HPDE6-E6E7 (cell line): ENCODE data around the gene POLDIP3.
A peak's percentile ranks its signal among the peaks of the same experiment; 100 is the strongest.

ENCODE experiments used
- DNase-seq: peaks from one replicate; pipeline ENCODE4 v3.0.0; 2011; ENCODE audit warnings: missing footprints; ENCODE audit errors: extremely low spot score

POLDIP3 gene

GRCh38 chr22:42642806-42643633, 28.3 kb upstream of the POLDIP3 start:
- DNase-seq: no peak

GRCh38 chr22:42641801-42642413, 27.2 kb upstream of the POLDIP3 start:
- DNase-seq: no peak

- no peak for DNase-seq
These were observed 25.0 kb upstream of the POLDIP3 start for GRCh38 chr22:42639541-42640241.

GRCh38 chr22:42637555-42637954, 22.9 kb upstream of the POLDIP3 start:
- DNase-seq: no peak

- no peak for DNase-seq
These were observed 21.8 kb upstream of the POLDIP3 start for GRCh38 chr22:42636506-42636905.

GRCh38 chr22:42635531-42635930, 20.8 kb upstream of the POLDIP3 start:
- DNase-seq: peak; percentile 87

GRCh38 chr22:42633013-42633412, 18.3 kb upstream of the POLDIP3 start:
- DNase-seq: no peak

GRCh38 chr22:42632096-42632495, 17.4 kb upstream of the POLDIP3 start:
- no peak for DNase-seq

- DNase-seq: peak; percentile 88
These were observed 16.4 kb upstream of the POLDIP3 start for GRCh38 chr22:42630901-42631602.

- DNase-seq: no peak
These were observed 15.5 kb upstream of the POLDIP3 start for GRCh38 chr22:42630211-42630610.

GRCh38 chr22:42627981-42628380, 13.3 kb upstream of the POLDIP3 start:
- DNase-seq: no peak

GRCh38 chr22:42626951-42627625, 12.4 kb upstream of the POLDIP3 start:
- DNase-seq: no peak

- no peak for DNase-seq
These were observed 11.7 kb upstream of the POLDIP3 start for GRCh38 chr22:42626431-42626830.

- DNase-seq: no peak
These were observed 10.7 kb upstream of the POLDIP3 start for GRCh38 chr22:42625416-42625815.

- DNase-seq: no peak
These were observed 9.9 kb upstream of the POLDIP3 start for GRCh38 chr22:42624551-42625106.

- DNase-seq: no peak
These were observed 9.2 kb upstream of the POLDIP3 start for GRCh38 chr22:42623756-42624441.

- DNase-seq: no peak
These were observed 8.6 kb upstream of the POLDIP3 start for GRCh38 chr22:42623301-42623751.

- no peak for DNase-seq
These were observed 7.5 kb upstream of the POLDIP3 start for GRCh38 chr22:42622061-42622710.

GRCh38 chr22:42621505-42622002, 6.9 kb upstream of the POLDIP3 start:
- peak; percentile 72 for DNase-seq

- DNase-seq: no peak
These were observed 5.4 kb upstream of the POLDIP3 start for GRCh38 chr22:42620084-42620483.
